Natural killer cell (primary cell): ENCODE measurements around the gene PDCD1LG2. TPM values are rescaled to one million over a fixed set of nuclear protein-coding genes. Genes with fewer than 3 reads are reported as not detected.
A peak's percentile ranks its signal among the peaks of the same experiment; 100 is the strongest.
"Not testable (repeated sequence)": the region's sequence is repeated elsewhere in the genome, so short reads cannot be mapped to it uniquely, and the experiment has no call there.

ENCODE experiments used
- ATAC-seq, 3 donors: fragments of 150-1000 bp in 2 of 3; fragments of 200-7000 bp in 1 of 3; cut with Tn5 transposase; 1 replicate in 1 of 3; 2 replicates in 2 of 3; pipeline ENCODE4 v1.10.0; 2021; ENCODE audit warnings: mild to moderate bottlenecking in 2 of 3, moderate library complexity in 2 of 3
- DNase-seq, 2 donors: peaks; one replicate each; pipeline versions ENCODE4 v3.0.0 to v3.0.0-alpha.2; 2013 to 2021; ENCODE audit warnings: mixed read lengths in 1 of 2
- H3K27ac ChIP-seq: one replicate; pipeline ENCODE4 v1.5.1; 2013; ENCODE audit warnings: mild to moderate bottlenecking, low read length
- H3K27me3 ChIP-seq: one replicate; pipeline ENCODE4 v1.6.1; 2013; ENCODE audit warnings: low read length; ENCODE audit not compliant: control insufficient read depth, insufficient read depth
- H3K36me3 ChIP-seq: one replicate; pipeline ENCODE4 v1.6.1; 2013; ENCODE audit warnings: low read length; ENCODE audit not compliant: control insufficient read depth, insufficient read depth
- H3K4me1 ChIP-seq: one replicate; pipeline ENCODE4 v1.6.1; 2013; ENCODE audit warnings: low read length; ENCODE audit not compliant: control insufficient read depth, insufficient read depth
- H3K4me3 ChIP-seq: one replicate; pipeline ENCODE4 v1.5.1; 2013; ENCODE audit warnings: low read length
- H3K9me3 ChIP-seq: one replicate; pipeline ENCODE4 v1.6.1; 2013; ENCODE audit warnings: low read length; ENCODE audit not compliant: control insufficient read depth, insufficient read depth
- H3K27ac Mint-ChIP-seq, 2 donors: one replicate each; pipeline ENCODE4 v1.8.0; 2022; ENCODE audit warnings: mild to moderate bottlenecking in 2 of 2, mixed read lengths in 2 of 2, moderate library complexity in 1 of 2
- H3K27me3 Mint-ChIP-seq, 2 donors: one replicate each; pipeline ENCODE4 v1.8.0; 2022; ENCODE audit warnings: low read depth in 2 of 2, mixed read lengths in 2 of 2
- H3K36me3 Mint-ChIP-seq: one replicate; pipeline ENCODE4 v1.8.0; 2022; ENCODE audit warnings: mixed read lengths
- H3K4me1 Mint-ChIP-seq, 2 donors: one replicate each; pipeline ENCODE4 v1.8.0; 2022; ENCODE audit warnings: mixed read lengths in 2 of 2
- H3K4me3 Mint-ChIP-seq: one replicate; pipeline ENCODE4 v1.8.0; 2022; ENCODE audit warnings: mild to moderate bottlenecking, moderate library complexity, mixed read lengths
- H3K9me3 Mint-ChIP-seq, 2 donors: one replicate each; pipeline ENCODE4 v1.8.0; 2022; ENCODE audit warnings: mixed read lengths in 2 of 2
- CTCF ChIP-seq: fragments of 200-600 bp; IDR thresholded peaks from one replicate; pipeline ENCODE4 v1.8.0; 2022; ENCODE audit warnings: antibody characterized with exemption
- WGBS: methylation state at CpG from one replicate; pipeline ENCODE4 v1.1.7; 2013; ENCODE audit warnings: missing lambda C conversion rate; ENCODE audit not compliant: insufficient coverage; 5-methylcytosine and 5-hydroxymethylcytosine counted together
- intact Hi-C: fragments of 100-400 bp; cut with micrococcal nuclease; formaldehyde crosslinking; loops from one replicate; pipeline ENCODE4 v1.14.2; 2022
- total RNA-seq, 4 donors: library from RNA; stranded (reverse); fragments of 120-200 nt in 1 of 4; gene quantifications; one replicate each; pipeline versions ENCODE4 v1.2.3 to v1.2.4, GENCODE V29; 2013 to 2022

Gene PDCD1LG2
- total RNA-seq, 3 donors from 2014 or later (not counting 1 experiment from before 2014, with no cell fraction given): 0.14 to 1.2 (median 0.16) TPM

DNA sequence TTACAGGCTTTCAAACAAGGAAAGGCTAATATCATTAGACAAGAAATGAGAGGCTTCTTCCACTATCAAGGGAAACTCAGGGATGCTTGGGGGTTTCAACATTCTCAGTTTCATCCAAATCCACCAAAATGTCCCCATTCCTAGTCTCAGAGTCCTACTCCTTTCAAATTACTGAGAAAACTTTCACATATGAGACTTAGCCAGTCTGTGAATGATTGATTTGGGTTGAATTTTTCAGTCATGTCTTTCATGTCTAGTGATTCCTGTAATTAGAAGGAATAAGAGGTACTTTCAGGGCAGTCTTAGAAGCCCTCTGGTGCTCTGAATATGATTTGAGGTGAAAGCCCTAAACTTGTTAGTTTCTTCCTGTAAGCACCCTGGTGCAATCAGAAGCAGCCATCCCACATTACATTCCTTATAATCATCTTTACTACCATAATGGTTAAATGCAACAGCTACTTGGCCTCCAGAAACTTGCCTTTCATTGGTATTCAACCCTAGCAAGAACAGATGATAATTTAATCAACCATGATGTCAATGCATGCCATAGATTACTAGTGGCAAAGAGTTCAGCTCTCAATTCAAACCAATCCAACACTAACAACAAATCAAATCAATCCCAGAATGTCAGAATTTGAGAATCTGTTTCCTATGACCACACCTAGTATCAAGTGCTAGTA is 67.8 kb downstream of the PDCD1LG2 start:
- no peaks in the 10 kb centered on the region for H3K4me1 ChIP-seq
- no peaks in the 10 kb centered on the region for H3K27me3 ChIP-seq
- H3K27ac ChIP-seq: no peak overlapping the region
- no peak overlapping the region for H3K27ac Mint-ChIP-seq
- no peaks in the 10 kb centered on the region for H3K9me3 Mint-ChIP-seq
- no peaks in the 10 kb centered on the region for H3K9me3 ChIP-seq
- H3K4me3 Mint-ChIP-seq: no peak overlapping the region
- DNase-seq: no peak
- no peaks in the 10 kb centered on the region for H3K36me3 Mint-ChIP-seq
- peaks cover 0 to 2% of the 10 kb centered on the region in 2 donors for H3K27me3 Mint-ChIP-seq
- H3K36me3 ChIP-seq: no peaks in the 10 kb centered on the region
- H3K4me1 Mint-ChIP-seq: peaks cover 0 to 7% of the 10 kb centered on the region in 2 donors
- H3K4me3 ChIP-seq: no peak overlapping the region
- no peak for TF ChIP-seq CTCF
- intact Hi-C loops: no loop called here
- no peak for ATAC-seq

DNA sequence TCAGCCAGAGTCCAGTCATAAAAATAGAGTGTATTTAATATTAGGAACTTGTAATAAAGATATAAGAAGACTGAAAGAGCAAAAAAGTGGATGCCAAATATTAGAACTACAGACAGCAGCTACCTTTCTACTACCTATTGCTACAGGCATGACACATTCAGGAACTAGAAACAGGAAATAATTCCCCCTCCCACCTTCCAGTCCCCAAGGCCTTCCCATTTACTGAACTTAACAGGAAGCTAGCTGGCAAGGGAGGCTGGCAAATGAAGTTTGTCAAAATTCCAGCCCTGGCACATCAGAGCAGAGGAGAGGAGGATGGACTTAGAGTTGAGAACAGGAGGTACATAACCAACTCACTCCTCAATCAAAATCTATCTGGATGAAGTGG is 68.4 kb downstream of the PDCD1LG2 start:
- no peak overlapping the region for H3K4me3 Mint-ChIP-seq
- no peaks in the 10 kb centered on the region for H3K9me3 ChIP-seq
- H3K4me3 ChIP-seq: no peak overlapping the region
- no peak overlapping the region for H3K27ac Mint-ChIP-seq
- H3K27ac ChIP-seq: no peak overlapping the region
- H3K36me3 Mint-ChIP-seq: no peaks in the 10 kb centered on the region
- intact Hi-C loops: no loop called here
- ATAC-seq (no peak), DNase-seq (no peak)
- H3K27me3 ChIP-seq: no peaks in the 10 kb centered on the region
- peaks cover 0 to 2% of the 10 kb centered on the region in 2 donors for H3K27me3 Mint-ChIP-seq
- no peaks in the 10 kb centered on the region for H3K9me3 Mint-ChIP-seq
- H3K36me3 ChIP-seq: no peaks in the 10 kb centered on the region
- H3K4me1 Mint-ChIP-seq: peaks cover 0 to 7% of the 10 kb centered on the region in 2 donors
- no peak for TF ChIP-seq CTCF
- H3K4me1 ChIP-seq: no peaks in the 10 kb centered on the region

DNA sequence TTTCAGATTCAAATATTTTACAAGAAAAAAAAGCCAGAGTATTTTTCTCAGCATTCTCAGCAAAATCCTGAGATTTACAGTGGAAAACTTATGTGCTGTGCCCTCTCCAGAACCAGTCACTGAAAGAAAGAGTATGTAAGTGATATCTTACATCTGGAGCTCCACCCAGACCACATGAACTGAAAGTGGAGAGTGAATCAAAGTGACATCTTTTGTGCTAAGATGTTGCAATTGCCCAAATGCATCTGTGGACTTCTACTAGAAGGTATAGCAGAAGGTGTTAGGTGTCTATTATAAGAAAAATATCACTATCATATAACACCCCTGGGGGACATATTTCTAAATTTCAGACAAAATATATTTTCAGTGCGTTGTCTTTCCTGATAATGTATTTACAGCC is 69.5 kb downstream of the PDCD1LG2 start:
- Histone ChIP-seq H3K36me3 (no peaks in the 10 kb centered on the region), H3K4me1 (no peaks in the 10 kb centered on the region), H3K27ac (no peak overlapping the region), H3K27me3 (no peaks in the 10 kb centered on the region), H3K9me3 (no peaks in the 10 kb centered on the region), H3K4me3 (no peak overlapping the region)
- ATAC-seq (peak in 1 of 3 donors; percentile 36), DNase-seq (no peak)
- intact Hi-C loops: no loop called here
- no peaks in the 10 kb centered on the region for H3K36me3 Mint-ChIP-seq
- H3K4me1 Mint-ChIP-seq: peaks cover 0 to 7% of the 10 kb centered on the region in 2 donors
- H3K27ac Mint-ChIP-seq: no peak overlapping the region
- TF ChIP-seq CTCF: no peak
- H3K4me3 Mint-ChIP-seq: no peak overlapping the region
- 100% methylated on average over 1 of the region's 1 CpG for WGBS
- H3K9me3 Mint-ChIP-seq: no peaks in the 10 kb centered on the region
- peaks cover 0 to 2% of the 10 kb centered on the region in 2 donors for H3K27me3 Mint-ChIP-seq

DNA sequence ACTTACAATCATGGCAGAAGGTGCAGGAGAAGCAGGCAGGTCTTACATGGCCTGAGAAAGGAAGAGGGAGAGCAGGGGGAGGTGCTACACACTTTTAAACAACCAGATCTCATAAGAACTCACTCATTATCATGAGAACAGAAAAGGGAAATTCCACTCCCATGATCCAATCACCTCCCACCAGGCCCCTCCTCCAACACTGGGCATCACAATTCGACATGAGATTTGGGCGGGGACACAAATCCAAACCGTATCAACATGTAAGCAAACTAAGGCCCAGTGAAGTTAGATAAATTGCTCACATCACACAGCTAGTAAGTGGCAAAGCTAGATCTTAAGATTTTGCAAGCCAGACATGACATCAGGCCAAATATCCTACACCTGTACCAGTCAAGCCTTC is 70.3 kb downstream of the PDCD1LG2 start:
- H3K27me3 Mint-ChIP-seq: peaks cover 0 to 2% of the 10 kb centered on the region in 2 donors
- ATAC-seq: no peak

GRCh38 chr9:5581706-5582105 is 71.4 kb downstream of the PDCD1LG2 start:
- H3K4me1 ChIP-seq, H3K27me3 ChIP-seq, DNase-seq, ATAC-seq, H3K27me3 Mint-ChIP-seq, H3K36me3 Mint-ChIP-seq, H3K27ac Mint-ChIP-seq, H3K4me3 ChIP-seq, H3K4me3 Mint-ChIP-seq, intact Hi-C loops, H3K27ac ChIP-seq, H3K9me3 Mint-ChIP-seq, H3K9me3 ChIP-seq, H3K36me3 ChIP-seq: not testable (repeated sequence)
- H3K4me1 Mint-ChIP-seq: peaks cover 0 to 14% of the 10 kb centered on the region in 2 donors
- 94% methylated on average over 1 of the region's 2 CpGs for WGBS

More for the DNA sequence above, 70.3 kb downstream of the PDCD1LG2 start:
- Mint-ChIP-seq H3K4me1 (peaks cover 0 to 7% of the 10 kb centered on the region in 2 donors), H3K36me3 (no peaks in the 10 kb centered on the region), H3K27ac (no peak overlapping the region), H3K9me3 (no peaks in the 10 kb centered on the region), H3K4me3 (no peak overlapping the region)
- TF ChIP-seq CTCF: no peak
- WGBS: 97% methylated on average over 3 of the region's 3 CpGs
- Histone ChIP-seq H3K36me3 (no peaks in the 10 kb centered on the region), H3K27ac (no peak overlapping the region), H3K4me3 (no peak overlapping the region), H3K27me3 (no peaks in the 10 kb centered on the region), H3K4me1 (no peaks in the 10 kb centered on the region), H3K9me3 (no peaks in the 10 kb centered on the region)
- intact Hi-C loops: no loop called here
- DNase-seq: no peak
